ENCODE data around the gene DNAI1.

GRCh38 chr9:34413231-34413852 is 45.3 kb upstream of the DNAI1 start:
- no peak for TF ChIP-seq CTCF (IDR thresholded peaks at IDR 0.05 in 2 of 3, conservative IDR thresholded peaks at IDR 0.05 in 1 of 3; ENCODE audit: control insufficient read depth in 2 of 3, extremely low read depth in 1 of 3, insufficient read depth in 1 of 3, low read depth in 3 of 3, low read length in 3 of 3)
- no peak for TF ChIP-seq BCLAF1 (IDR thresholded peaks at IDR 0.05)

All from GM12878 (cell line).